Kidney epithelial cell (primary cell): ENCODE results near the gene MCRS1. TPM values are rescaled to one million over a fixed set of nuclear protein-coding genes. Genes with fewer than 3 reads are reported as not detected.
A peak's percentile ranks its signal among the peaks of the same experiment; 100 is the strongest.

Source experiments
- DNase-seq: peaks from one replicate; pipeline ENCODE4 v3.0.0-alpha.2; 2010; ENCODE audit warnings: low read depth
- H3K27me3 ChIP-seq: 2 replicates; pipeline ENCODE4 v1.6.0; 2011; ENCODE audit warnings: low read length; ENCODE audit not compliant: control insufficient read depth, insufficient read depth
- H3K36me3 ChIP-seq: 2 replicates; pipeline ENCODE4 v1.5.1; 2011; ENCODE audit warnings: low read length; ENCODE audit not compliant: control insufficient read depth, insufficient read depth
- H3K4me3 ChIP-seq: 2 replicates; pipeline ENCODE4 v1.5.1; 2011; ENCODE audit warnings: low read depth, mild to moderate bottlenecking, control low read depth, low read length
- CTCF ChIP-seq: IDR thresholded peaks from 2 replicates; pipeline ENCODE4 v1.5.1; 2011; ENCODE audit warnings: mild to moderate bottlenecking, moderate library complexity, low read length, control low read depth, inconsistent platforms; ENCODE audit not compliant: insufficient read depth, poor library complexity, severe bottlenecking
- total RNA-seq: library from RNA; depleted of rRNA; stranded (reverse); fragments of >200 nt; gene quantifications from 2 replicates; pipeline ENCODE4 v1.2.3, GENCODE V29; 2015

MCRS1 gene
- total RNA-seq, 1 donor from 2014 or later = 79.7 TPM

GRCh38 chr12:49525942-49526341 lies 42.0 kb downstream of the MCRS1 start:
- DNase-seq = no peak
- Histone ChIP-seq H3K27me3 (no peaks in the 10 kb centered on the region), H3K36me3 (peaks cover 3% of the 10 kb centered on the region), H3K4me3 (no peak overlapping the region)
- no peak for TF ChIP-seq CTCF

- H3K4me3 ChIP-seq = no peak overlapping the region
- no peak for DNase-seq
- H3K27me3 ChIP-seq = no peaks in the 10 kb centered on the region
- H3K36me3 ChIP-seq = peaks cover 3% of the 10 kb centered on the region
- no peak for TF ChIP-seq CTCF
Observed at GRCh38 chr12:49524660-49525324, 43.1 kb downstream of the MCRS1 start.

GRCh38 chr12:49521389-49521788 lies 46.6 kb downstream of the MCRS1 start:
- Histone ChIP-seq H3K36me3 (peaks cover 4% of the 10 kb centered on the region), H3K27me3 (no peaks in the 10 kb centered on the region), H3K4me3 (no peak overlapping the region)
- TF ChIP-seq CTCF = no peak
- no peak for DNase-seq

- Histone ChIP-seq H3K4me3 (no peak overlapping the region), H3K36me3 (peaks cover 1% of the 10 kb centered on the region), H3K27me3 (no peaks in the 10 kb centered on the region)
- DNase-seq = no peak
- TF ChIP-seq CTCF = no peak
Observed at GRCh38 chr12:49519574-49519936, 48.4 kb downstream of the MCRS1 start.

GRCh38 chr12:49518914-49519573 lies 48.9 kb downstream of the MCRS1 start:
- DNase-seq = no peak
- Histone ChIP-seq H3K4me3 (no peak overlapping the region), H3K27me3 (no peaks in the 10 kb centered on the region), H3K36me3 (peaks cover 1% of the 10 kb centered on the region)
- TF ChIP-seq CTCF = no peak

- H3K36me3 ChIP-seq = peaks cover 1% of the 10 kb centered on the region
- H3K27me3 ChIP-seq = no peaks in the 10 kb centered on the region
- H3K4me3 ChIP-seq = no peak overlapping the region
- TF ChIP-seq CTCF = no peak
- DNase-seq = peak; percentile 85
Observed at GRCh38 chr12:49515266-49515665, 52.7 kb downstream of the MCRS1 start.
